Activated CD4-positive, alpha-beta T cell treated with anti-CD3 and anti-CD28 coated beads for 4 hours (primary cell): ENCODE measurements around the gene APCDD1L.

Source experiments
- DNase-seq, 2 donors: peaks; one replicate each; pipeline ENCODE4 v3.0.0-alpha.2; 2020

APCDD1L gene

GRCh38 chr20:58544891-58545290, 29.7 kb upstream of the APCDD1L start:
- DNase-seq = no peak

- no peak for DNase-seq
These were observed 29.1 kb upstream of the APCDD1L start for GRCh38 chr20:58544286-58544685.

- DNase-seq = no peak
These were observed 28.1 kb upstream of the APCDD1L start for GRCh38 chr20:58543274-58543673.

- DNase-seq = no peak
These were observed 27.4 kb upstream of the APCDD1L start for GRCh38 chr20:58542411-58543095.

GRCh38 chr20:58542034-58542410, 26.8 kb upstream of the APCDD1L start:
- peak; percentile 9 to 14 for DNase-seq

GRCh38 chr20:58538752-58539151, 23.6 kb upstream of the APCDD1L start:
- DNase-seq = no peak

- DNase-seq = no peak
These were observed 22.6 kb upstream of the APCDD1L start for GRCh38 chr20:58537831-58538230.

- DNase-seq = no peak
These were observed 21.1 kb upstream of the APCDD1L start for GRCh38 chr20:58536289-58536688.

- no peak for DNase-seq
These were observed 16.5 kb upstream of the APCDD1L start for GRCh38 chr20:58531657-58532056.

- DNase-seq = no peak
These were observed 15.9 kb upstream of the APCDD1L start for GRCh38 chr20:58531063-58531462.

- no peak for DNase-seq
These were observed 13.2 kb upstream of the APCDD1L start for GRCh38 chr20:58528412-58528811.

- DNase-seq = no peak
These were observed 11.2 kb upstream of the APCDD1L start for GRCh38 chr20:58526411-58526810.

- DNase-seq = no peak
These were observed 9.6 kb upstream of the APCDD1L start for GRCh38 chr20:58524814-58525213.

GRCh38 chr20:58523971-58524315, 8.7 kb upstream of the APCDD1L start:
- no peak for DNase-seq

- no peak for DNase-seq
These were observed 8.1 kb upstream of the APCDD1L start for GRCh38 chr20:58523072-58523970.

- no peak for DNase-seq
These were observed 7.5 kb upstream of the APCDD1L start for GRCh38 chr20:58522666-58523065.

- DNase-seq = no peak
These were observed 6.6 kb upstream of the APCDD1L start for GRCh38 chr20:58521763-58522162.

- DNase-seq = no peak
These were observed 4.9 kb upstream of the APCDD1L start for GRCh38 chr20:58519940-58520712.

- DNase-seq = no peak
These were observed 3.8 kb upstream of the APCDD1L start for GRCh38 chr20:58518896-58519593.

GRCh38 chr20:58518387-58518786, 3.2 kb upstream of the APCDD1L start:
- DNase-seq = no peak

- DNase-seq = no peak
These were observed 622 bp downstream of the APCDD1L start for GRCh38 chr20:58514321-58515232.
